ENCODE data around the gene CARMIL1.

GRCh38 chr6:25404693-25405169 is 125.6 kb downstream of the CARMIL1 start:
- TF ChIP-seq POLR2A (IDR thresholded peaks at IDR 0.05) = no peak
- no peak for TF ChIP-seq CTCF (IDR thresholded peaks at IDR 0.05)
